Epidermal melanocyte (primary cell): ENCODE data around the gene PTH2.
"Not testable (repeated sequence)": the region's sequence is repeated elsewhere in the genome, so short reads cannot be mapped to it uniquely, and the experiment has no call there.

Source experiments
- DNase-seq: peaks from one replicate; pipeline ENCODE4 v3.0.0; 2011; ENCODE audit warnings: low spot score; ENCODE audit not compliant: insufficient read length

PTH2 gene

GRCh38 chr19:49390131-49390928, 32.9 kb downstream of the PTH2 start:
- DNase-seq = no peak

- DNase-seq = no peak
Measured at GRCh38 chr19:49389406-49389805, 33.8 kb downstream of the PTH2 start.

- DNase-seq = no peak
Measured at GRCh38 chr19:49387936-49388372, 35.3 kb downstream of the PTH2 start, which contains the start of gene KASH5. KASH5 (plus strand) TSS chr19:49388249; CDS start chr19:49390884, 2,635 bp downstream.

GRCh38 chr19:49383599-49383998, 39.6 kb downstream of the PTH2 start:
- no peak for DNase-seq

GRCh38 chr19:49382639-49383038, 40.6 kb downstream of the PTH2 start:
- DNase-seq = no peak

GRCh38 chr19:49380391-49380790, 42.9 kb downstream of the PTH2 start:
- DNase-seq = no peak

- DNase-seq = no peak
Measured at GRCh38 chr19:49378512-49378911, 44.7 kb downstream of the PTH2 start.

- no peak for DNase-seq
Measured at GRCh38 chr19:49374665-49375434, 48.4 kb downstream of the PTH2 start.

GRCh38 chr19:49373174-49373573, 50.1 kb downstream of the PTH2 start:
- not testable (repeated sequence) for DNase-seq
